Measurements from ENCODE around the gene PLBD2.

Gene PLBD2

DNA sequence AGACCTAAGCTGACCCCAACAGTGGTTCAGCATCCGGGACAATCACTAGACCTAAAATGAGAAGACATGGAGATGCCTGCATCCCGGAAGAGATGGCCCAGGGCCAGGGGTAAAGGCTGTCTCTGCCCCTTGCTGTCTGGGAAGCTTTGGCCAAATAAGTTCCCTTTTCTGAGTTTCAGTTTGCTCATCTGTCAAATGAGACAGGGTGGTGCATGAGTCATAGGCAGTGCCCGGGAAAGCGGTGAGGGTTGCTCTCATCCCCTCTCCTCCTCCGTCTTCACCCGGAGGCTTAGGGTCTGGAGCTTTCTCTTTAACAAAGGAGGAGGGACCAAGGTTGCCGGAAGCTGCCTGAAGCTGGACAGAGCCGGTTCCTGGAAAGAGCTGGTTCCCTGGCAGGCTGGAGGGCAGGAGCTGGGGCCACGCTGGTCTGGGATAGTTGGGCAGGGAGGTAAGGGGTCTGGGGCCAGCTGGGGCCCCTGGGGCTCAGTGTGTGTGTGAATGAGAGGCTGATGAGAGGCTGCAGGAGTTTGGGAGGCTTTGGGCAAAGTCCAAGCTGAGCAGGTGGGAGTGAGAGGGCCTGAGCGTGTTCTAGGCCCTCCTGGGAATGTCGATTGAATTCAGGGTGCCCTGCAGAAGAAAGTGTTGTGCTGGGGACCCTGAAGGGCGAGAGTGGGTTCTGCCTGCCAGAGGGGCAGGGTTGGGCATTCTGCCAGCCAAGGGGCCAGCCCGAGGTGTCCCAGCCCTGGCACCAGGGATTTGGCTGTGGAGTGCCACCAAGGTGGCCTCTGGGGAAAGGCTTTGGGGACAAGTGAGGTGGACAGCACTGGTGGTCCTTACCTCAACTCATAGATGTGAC lies 63.9 kb downstream of the PLBD2 start, which contains the start of gene SDSL:
Gene SDSL (plus strand): TSS at position 351 of the 856 bp plus-strand sequence. CDS start 5,603 bp downstream, outside the sequence.
- Histone ChIP-seq H3K4me3 (ENCODE audit: low read depth in 1 of 2, low read length in 2 of 2) (peak within 1 kb of the TSS in 1 of 2 experiments; percentile 45; a peak in 2 of 4 replicates), H3K27ac (ENCODE audit: low read length) (no peak within 1 kb of the TSS), H3K27me3 (ENCODE audit: insufficient read depth, low read length, poor library complexity) (no peaks in the 10 kb centered on the region), H4K20me1 (ENCODE audit: insufficient read depth, low read length) (no peaks in the 10 kb centered on the region), H3K79me2 (ENCODE audit: insufficient read depth, low read length) (no peaks in the 10 kb centered on the region), H3K9ac (ENCODE audit: low read depth, low read length) (peak within 1 kb of the TSS; percentile 28; the same call in 1 of the 2 replicates), H3K4me2 (ENCODE audit: insufficient read depth, low read length) (peak within 1 kb of the TSS; percentile 24), H3K4me1 (ENCODE audit: insufficient read depth, low read length) (0 out of 2 replicates have a peak, but pooled peaks cover 3% of the 10 kb centered on the region), H2AFZ (ENCODE audit: low read depth, low read length) (0 out of 2 replicates have a peak within 1 kb of the TSS, but pooled peaks have one; percentile 8), H3K36me3 (ENCODE audit: insufficient read depth, low read length) (no peaks in the 10 kb centered on the region), H3K9me3 (ENCODE audit: insufficient read depth, low read length, severe bottlenecking) (no peaks in the 10 kb centered on the region)
- TF ChIP-seq, protein P1, sequence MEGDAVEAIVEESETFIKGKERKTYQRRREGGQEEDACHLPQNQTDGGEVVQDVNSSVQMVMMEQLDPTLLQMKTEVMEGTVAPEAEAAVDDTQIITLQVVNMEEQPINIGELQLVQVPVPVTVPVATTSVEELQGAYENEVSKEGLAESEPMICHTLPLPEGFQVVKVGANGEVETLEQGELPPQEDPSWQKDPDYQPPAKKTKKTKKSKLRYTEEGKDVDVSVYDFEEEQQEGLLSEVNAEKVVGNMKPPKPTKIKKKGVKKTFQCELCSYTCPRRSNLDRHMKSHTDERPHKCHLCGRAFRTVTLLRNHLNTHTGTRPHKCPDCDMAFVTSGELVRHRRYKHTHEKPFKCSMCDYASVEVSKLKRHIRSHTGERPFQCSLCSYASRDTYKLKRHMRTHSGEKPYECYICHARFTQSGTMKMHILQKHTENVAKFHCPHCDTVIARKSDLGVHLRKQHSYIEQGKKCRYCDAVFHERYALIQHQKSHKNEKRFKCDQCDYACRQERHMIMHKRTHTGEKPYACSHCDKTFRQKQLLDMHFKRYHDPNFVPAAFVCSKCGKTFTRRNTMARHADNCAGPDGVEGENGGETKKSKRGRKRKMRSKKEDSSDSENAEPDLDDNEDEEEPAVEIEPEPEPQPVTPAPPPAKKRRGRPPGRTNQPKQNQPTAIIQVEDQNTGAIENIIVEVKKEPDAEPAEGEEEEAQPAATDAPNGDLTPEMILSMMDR (IDR thresholded peaks at IDR 0.05; ENCODE audit: borderline replicate concordance, extremely low read depth, low read length, poor library complexity, severe bottlenecking), result no peak
- no peak for TF ChIP-seq EZH2 (IDR thresholded peaks at IDR 0.05; ENCODE audit: borderline replicate concordance, low read depth, low read length, severe bottlenecking)
- peak; percentile 93 for ATAC-seq (ENCODE audit: insufficient read depth, low read depth)
- peak; percentile 65 for DNase-seq

DNA sequence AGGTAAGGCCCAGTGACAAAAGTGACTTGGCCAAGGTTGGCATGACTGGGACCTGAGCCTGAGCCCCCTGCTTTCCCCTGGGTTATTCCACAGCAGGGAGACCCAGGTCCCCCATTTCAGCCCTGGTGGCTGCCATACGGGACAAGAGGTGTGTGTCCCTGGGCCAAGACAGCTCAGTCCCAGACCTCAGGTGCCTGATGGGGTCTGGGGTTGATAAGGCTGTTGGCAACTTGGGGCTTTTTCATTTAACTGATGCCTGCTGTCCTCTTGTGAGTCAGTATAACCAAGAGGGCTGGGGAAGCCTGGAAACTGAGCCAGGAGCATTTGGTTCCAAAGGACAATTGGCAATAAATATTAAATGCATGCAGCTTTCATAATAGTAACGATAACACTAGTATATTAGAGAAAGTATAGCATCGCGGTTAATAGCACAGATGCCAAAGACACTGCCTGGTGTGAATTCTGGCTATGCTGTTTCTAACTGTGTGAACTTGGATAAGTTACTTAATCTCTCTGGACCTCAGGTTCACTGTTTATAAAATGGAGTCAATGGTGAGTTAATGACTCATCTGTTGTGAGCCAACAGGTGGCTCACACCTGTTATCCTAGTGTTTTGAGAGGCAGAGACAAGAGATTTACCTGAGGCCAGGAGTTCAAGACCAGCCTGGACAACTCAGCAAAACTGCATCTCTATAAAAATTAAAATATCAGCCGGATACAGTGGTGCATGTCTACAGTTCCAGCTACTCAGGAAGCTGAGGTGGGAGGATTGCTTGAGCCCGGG lies 64.7 kb downstream of the PLBD2 start:
- no peak for DNase-seq
- peak overlapping the region; percentile 24; the same call in 1 of the 2 replicates for H3K4me2 ChIP-seq (ENCODE audit: insufficient read depth, low read length)

DNA sequence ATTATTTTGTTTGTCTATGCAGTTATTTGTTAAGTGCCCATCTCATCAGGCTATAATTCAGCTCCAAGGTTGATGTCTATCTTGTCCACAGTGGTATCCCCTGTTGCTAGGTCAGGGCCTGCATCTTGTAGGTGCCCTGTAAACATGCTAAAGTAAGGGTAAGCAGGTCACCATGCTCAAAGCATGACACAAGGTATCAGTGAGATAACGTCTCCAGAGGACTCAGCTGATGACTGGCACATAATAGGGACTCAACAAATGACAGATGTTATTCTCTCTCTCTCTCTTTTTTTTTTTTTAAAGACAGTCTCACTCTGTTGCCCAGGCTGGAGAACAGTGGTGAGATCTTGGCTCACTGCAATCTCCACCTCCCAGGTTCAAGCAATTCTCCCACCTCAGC lies 66.1 kb downstream of the PLBD2 start:
- no peak for ATAC-seq (ENCODE audit: insufficient read depth, low read depth)
- Histone ChIP-seq H3K4me3 (ENCODE audit: low read depth in 1 of 2, low read length in 2 of 2) (no peak overlapping the region), H3K9me3 (ENCODE audit: insufficient read depth, low read length, severe bottlenecking) (no peaks in the 10 kb centered on the region), H3K4me2 (ENCODE audit: insufficient read depth, low read length) (no peak overlapping the region), H3K27ac (ENCODE audit: low read length) (no peak overlapping the region), H4K20me1 (ENCODE audit: insufficient read depth, low read length) (no peaks in the 10 kb centered on the region), H2AFZ (ENCODE audit: low read depth, low read length) (no peak overlapping the region), H3K9ac (ENCODE audit: low read depth, low read length) (no peak overlapping the region), H3K27me3 (ENCODE audit: insufficient read depth, low read length, poor library complexity) (no peaks in the 10 kb centered on the region), H3K4me1 (ENCODE audit: insufficient read depth, low read length) (0 out of 2 replicates have a peak, but pooled peaks cover 3% of the 10 kb centered on the region), H3K36me3 (ENCODE audit: insufficient read depth, low read length) (no peaks in the 10 kb centered on the region), H3K79me2 (ENCODE audit: insufficient read depth, low read length) (no peaks in the 10 kb centered on the region)
- TF ChIP-seq, protein P1 (IDR thresholded peaks at IDR 0.05; ENCODE audit: borderline replicate concordance, extremely low read depth, low read length, poor library complexity, severe bottlenecking), result no peak
- no peak for TF ChIP-seq EZH2 (IDR thresholded peaks at IDR 0.05; ENCODE audit: borderline replicate concordance, low read depth, low read length, severe bottlenecking)
- no peak for DNase-seq

More for the DNA sequence above, 64.7 kb downstream of the PLBD2 start:
- no peaks in the 10 kb centered on the region for H3K9me3 ChIP-seq (ENCODE audit: insufficient read depth, low read length, severe bottlenecking)
- no peak overlapping the region for H3K27ac ChIP-seq (ENCODE audit: low read length)
- no peaks in the 10 kb centered on the region for H3K27me3 ChIP-seq (ENCODE audit: insufficient read depth, low read length, poor library complexity)
- no peaks in the 10 kb centered on the region for H4K20me1 ChIP-seq (ENCODE audit: insufficient read depth, low read length)
- H2AFZ ChIP-seq (ENCODE audit: low read depth, low read length), result no peak overlapping the region
- no peaks in the 10 kb centered on the region for H3K79me2 ChIP-seq (ENCODE audit: insufficient read depth, low read length)
- TF ChIP-seq, protein P1 (IDR thresholded peaks at IDR 0.05; ENCODE audit: borderline replicate concordance, extremely low read depth, low read length, poor library complexity, severe bottlenecking), result no peak
- TF ChIP-seq EZH2 (IDR thresholded peaks at IDR 0.05; ENCODE audit: borderline replicate concordance, low read depth, low read length, severe bottlenecking), result no peak
- no peaks in the 10 kb centered on the region for H3K36me3 ChIP-seq (ENCODE audit: insufficient read depth, low read length)
- peak overlapping the region in 1 of 2 experiments; percentile 45; a peak in 2 of 4 replicates for H3K4me3 ChIP-seq (ENCODE audit: low read depth in 1 of 2, low read length in 2 of 2)
- 0 out of 2 replicates have a peak, but pooled peaks cover 3% of the 10 kb centered on the region for H3K4me1 ChIP-seq (ENCODE audit: insufficient read depth, low read length)
- no peak for ATAC-seq (ENCODE audit: insufficient read depth, low read depth)
- peak overlapping the region; percentile 28; the same call in 1 of the 2 replicates for H3K9ac ChIP-seq (ENCODE audit: low read depth, low read length)
